ENCODE measurements around the gene ADCY10.

DNA sequence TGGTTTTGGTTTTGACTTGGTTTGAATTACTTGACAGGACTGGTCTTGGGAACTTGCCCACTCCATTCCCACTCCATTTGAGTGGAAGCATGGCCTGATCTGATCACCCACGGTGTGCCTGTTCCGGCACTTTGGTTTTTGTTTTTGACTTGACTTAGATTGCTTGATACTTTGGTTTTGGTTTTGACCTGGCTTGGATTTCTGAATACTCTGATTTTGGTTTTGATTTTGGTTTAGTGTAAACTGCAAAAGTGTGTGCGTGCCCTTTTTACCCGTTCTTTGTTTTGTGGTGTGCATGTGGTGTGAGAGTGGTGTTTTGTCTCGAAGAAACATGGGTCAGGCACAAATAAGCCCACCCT is 50.0 kb downstream of the ADCY10 start:
- TF ChIP-seq, protein P1, sequence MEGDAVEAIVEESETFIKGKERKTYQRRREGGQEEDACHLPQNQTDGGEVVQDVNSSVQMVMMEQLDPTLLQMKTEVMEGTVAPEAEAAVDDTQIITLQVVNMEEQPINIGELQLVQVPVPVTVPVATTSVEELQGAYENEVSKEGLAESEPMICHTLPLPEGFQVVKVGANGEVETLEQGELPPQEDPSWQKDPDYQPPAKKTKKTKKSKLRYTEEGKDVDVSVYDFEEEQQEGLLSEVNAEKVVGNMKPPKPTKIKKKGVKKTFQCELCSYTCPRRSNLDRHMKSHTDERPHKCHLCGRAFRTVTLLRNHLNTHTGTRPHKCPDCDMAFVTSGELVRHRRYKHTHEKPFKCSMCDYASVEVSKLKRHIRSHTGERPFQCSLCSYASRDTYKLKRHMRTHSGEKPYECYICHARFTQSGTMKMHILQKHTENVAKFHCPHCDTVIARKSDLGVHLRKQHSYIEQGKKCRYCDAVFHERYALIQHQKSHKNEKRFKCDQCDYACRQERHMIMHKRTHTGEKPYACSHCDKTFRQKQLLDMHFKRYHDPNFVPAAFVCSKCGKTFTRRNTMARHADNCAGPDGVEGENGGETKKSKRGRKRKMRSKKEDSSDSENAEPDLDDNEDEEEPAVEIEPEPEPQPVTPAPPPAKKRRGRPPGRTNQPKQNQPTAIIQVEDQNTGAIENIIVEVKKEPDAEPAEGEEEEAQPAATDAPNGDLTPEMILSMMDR (IDR thresholded peaks at IDR 0.05), result no peak
- no peak for TF ChIP-seq POLR2A (IDR thresholded peaks at IDR 0.05)
